Measurements from ENCODE around the gene DHCR7. TPM values are rescaled to one million over a fixed set of nuclear protein-coding genes. Genes with fewer than 3 reads are reported as not detected.

DHCR7 gene
- total RNA-seq, 1 donor from 2014 or later = 63.9 TPM

DNA sequence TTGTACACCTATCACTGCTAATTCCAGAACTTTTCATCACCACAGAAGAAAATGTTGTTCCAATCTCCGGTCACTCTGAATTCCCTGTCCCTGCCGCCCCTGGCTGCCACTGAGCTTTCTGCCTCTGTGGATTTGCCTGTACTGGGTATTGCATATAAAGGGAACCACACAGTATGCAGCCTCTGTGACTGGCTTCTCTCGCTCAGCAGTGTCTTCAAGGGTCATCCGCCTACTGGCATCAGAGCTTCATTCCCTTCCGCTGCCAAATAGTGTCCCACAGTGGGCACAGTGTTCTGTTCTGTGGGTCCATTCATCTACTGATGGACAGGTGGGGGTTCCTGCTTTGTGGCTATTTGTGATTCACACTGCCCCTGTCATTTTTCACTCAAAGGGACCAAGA, 5.3 kb downstream of the DHCR7 start:
- intact Hi-C loops (cut with micrococcal nuclease) = no loop called here

GRCh38 chr11:71442123-71442522, 6.1 kb downstream of the DHCR7 start:
- intact Hi-C loops (cut with micrococcal nuclease) = no loop called here

GRCh38 chr11:71441251-71441650, 6.9 kb downstream of the DHCR7 start:
- intact Hi-C loops (cut with micrococcal nuclease) = no loop called here

- intact Hi-C loops (cut with micrococcal nuclease) = no loop called here
Observed at GRCh38 chr11:71440021-71440755, 8.0 kb downstream of the DHCR7 start.

- intact Hi-C loops (cut with micrococcal nuclease) = no loop called here
Observed at GRCh38 chr11:71438650-71439049, 9.5 kb downstream of the DHCR7 start.

- intact Hi-C loops (cut with micrococcal nuclease) = no loop called here
Observed at GRCh38 chr11:71437879-71438278, 10.3 kb downstream of the DHCR7 start.

GRCh38 chr11:71437399-71437798, 10.8 kb downstream of the DHCR7 start:
- intact Hi-C loops (cut with micrococcal nuclease) = no loop called here

DNA sequence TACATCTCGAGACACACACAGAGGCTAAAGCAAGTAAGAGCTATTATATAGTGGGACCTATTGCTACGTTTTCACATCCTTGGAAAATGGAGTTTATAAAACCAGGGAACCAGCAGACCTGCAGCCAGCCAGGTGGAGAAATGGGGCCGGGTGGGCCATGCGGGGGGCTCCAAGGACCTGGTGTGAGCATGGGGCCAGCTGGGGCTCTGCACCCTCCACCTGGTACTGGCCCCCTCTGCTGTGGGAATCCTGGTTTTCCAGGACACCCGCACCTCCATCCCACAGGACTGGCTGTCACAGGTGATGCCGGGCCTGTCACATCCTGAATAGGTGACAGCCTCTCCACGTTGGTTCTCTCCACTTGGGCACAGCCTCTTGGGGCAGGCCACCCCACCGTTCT, 11.3 kb downstream of the DHCR7 start:
- intact Hi-C loops (cut with micrococcal nuclease) = no loop called here

GRCh38 chr11:71435278-71435951, 12.8 kb downstream of the DHCR7 start:
- intact Hi-C loops (cut with micrococcal nuclease) = no loop called here

DNA sequence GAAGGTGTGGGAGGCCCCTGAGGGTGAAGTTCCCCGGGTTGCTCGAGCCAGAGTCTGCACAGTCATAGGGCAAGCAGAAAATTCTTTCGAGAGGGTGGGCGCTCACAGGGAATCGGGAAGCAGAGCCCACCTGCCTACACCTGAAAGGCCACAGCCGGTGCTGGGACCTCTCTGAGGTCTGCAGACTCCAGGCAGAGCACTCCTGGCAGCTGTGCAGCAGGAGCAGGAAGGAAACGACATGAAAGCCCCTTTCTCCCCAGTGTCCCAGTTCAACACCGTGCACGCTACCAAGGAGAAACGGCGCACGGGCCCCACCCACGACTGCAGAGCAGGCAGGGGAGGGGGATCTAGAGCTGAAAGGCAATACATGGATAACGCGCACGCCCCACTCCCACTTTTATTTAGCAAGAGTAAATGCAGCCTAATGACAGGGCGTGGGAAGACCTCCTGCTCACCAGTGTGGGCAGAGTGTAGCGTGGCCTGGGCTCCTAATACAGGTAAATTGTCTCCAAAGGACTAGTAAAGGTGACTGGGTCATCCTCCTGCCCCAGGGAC, 13.5 kb downstream of the DHCR7 start:
- intact Hi-C loops (cut with micrococcal nuclease) = no loop called here

DNA sequence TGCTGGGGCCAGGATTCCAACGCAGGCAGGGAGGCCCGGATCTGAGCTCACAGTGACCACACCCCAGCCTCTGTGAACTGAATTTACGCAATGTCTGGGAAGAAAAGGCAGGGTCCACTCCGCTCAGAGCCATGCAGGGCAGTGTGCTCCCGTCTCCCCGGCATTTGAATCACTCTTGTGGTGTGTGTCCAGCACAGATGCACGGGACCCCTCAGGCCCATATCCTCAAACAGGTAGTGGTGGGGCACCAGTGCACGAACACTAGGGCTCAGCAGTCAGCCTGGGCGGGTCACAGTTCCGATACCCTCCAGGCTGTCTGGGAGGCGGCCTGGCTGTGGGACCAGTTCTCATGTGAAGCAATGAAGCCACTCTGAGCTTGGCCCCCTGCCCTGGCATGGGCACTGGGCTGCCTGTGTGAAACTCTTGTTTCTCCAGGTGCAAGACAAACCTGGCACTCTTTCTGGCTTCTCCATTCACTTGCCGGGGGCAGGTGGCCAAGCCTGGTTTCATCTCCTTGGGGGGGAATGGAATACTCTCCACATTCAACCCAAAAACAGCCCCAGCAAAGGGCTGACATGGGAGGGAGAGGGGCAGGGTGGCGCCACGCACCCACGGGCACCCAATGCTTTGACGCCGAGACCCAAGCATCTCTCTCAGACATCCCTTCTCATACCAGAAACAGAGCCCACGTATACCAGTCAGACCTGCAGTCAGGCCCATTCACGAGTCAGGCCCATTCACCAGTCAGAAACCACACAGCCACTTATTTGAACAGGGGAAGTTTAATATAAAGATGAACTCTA, 14.3 kb downstream of the DHCR7 start:
- intact Hi-C loops (cut with micrococcal nuclease) = no loop called here

DNA sequence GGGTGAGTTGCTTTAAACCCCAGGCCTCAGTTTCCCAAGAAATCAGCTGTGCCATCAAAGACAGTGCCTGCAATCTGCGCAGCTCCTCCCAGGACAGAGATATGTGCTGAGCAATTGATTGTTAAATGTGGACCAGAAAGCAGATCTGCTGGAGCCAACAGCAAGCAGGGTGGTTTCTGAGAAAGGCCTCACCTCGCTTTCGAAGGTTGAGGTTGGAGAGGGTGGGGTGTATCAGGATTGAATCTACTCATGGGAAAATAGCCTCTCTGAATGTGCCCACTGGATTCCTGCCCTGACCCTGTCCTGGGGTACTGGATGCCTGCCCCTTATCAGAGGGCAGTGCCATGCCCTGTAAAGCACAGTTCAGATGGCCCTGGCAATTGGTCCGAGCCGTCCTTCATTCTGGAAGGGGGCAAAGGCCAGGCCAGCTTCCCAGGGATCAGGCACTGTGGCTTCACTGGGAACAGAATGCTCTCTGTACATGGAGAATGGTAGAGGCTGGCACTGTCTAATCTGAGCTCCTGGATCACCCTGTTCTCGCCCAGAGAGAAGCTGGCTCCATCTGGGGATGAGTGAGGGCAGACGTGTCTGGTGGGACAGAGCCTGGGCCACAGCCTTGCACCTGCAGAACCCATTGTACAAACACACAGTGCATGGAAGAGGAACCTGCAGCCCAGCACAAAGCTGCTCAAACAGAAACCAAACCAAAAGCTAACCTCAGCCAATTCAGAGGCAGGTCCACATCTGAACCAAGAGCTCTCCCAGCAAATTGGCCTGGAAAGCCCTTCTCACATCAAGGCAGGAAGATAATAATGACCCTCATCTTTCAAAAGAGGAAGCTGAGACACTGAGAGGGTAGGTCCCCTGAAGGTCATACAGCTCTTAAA, 15.2 kb downstream of the DHCR7 start:
- intact Hi-C loops (cut with micrococcal nuclease) = no loop called here

DNA sequence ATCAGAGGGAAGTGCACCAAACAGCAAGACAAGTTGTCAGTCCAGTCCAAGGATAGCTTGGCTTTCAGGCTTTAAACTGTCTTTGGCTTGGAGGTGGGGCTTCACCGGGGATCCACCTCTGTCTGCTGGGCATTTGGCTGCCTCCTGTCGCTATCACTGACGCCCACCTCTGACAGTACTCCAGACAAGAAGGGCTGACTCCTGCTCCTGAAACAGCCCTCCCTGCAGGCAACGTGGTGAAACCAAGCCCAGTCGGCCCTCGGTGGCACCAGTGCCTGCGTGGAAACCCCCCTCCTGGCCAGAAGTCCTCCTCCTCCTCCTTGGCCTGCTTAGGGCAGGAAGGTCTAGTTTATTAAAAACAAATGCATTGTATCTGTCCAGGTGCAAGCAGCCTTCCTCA, 16.9 kb downstream of the DHCR7 start:
- intact Hi-C loops (cut with micrococcal nuclease) = no loop called here

DNA sequence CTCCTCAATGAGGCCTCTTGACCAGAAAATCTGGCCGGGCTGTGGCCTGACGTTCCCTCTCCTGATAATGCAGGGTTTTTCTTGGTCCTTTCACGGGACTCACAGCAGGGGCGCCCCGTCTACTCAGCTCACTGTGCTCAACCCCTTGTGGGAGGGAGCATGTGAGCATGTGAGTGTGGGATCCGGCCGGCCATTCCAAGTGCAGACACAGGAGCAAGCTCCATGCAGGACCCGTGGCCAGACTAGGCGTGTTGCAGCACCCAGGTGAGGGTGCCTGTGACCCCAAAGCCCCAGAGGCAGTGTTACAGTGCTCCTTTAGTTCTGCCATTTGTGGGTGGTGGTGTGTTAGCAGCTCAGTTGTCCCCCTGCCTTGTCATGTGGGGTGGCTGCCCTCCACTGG, 18.0 kb downstream of the DHCR7 start:
- intact Hi-C loops (cut with micrococcal nuclease) = no loop called here

- intact Hi-C loops (cut with micrococcal nuclease) = no loop called here
Observed at GRCh38 chr11:71429701-71430100, 18.5 kb downstream of the DHCR7 start.

GRCh38 chr11:71428861-71429435, 19.2 kb downstream of the DHCR7 start:
- intact Hi-C loops (cut with micrococcal nuclease) = no loop called here

- intact Hi-C loops (cut with micrococcal nuclease) = no loop called here
Observed at GRCh38 chr11:71426413-71426812, 21.8 kb downstream of the DHCR7 start.

DNA sequence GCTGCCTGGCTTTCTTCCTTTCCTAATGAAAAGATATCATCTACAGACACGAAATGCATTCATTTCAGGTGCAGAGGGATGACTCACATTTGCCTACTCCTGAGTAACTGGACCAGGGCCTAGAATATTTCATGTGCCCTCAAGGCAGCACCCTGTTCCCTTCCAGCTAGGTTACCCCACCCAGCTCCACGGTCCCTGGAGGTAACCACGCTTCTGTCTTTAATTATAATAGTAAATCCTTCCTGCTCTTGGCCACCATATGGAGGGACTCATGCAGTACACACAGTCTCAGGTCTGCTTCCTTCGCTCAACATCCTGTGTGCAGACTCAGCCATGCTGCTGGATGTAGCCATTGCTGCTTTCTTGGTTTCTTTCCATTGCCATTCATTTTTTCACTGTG, 22.3 kb downstream of the DHCR7 start:
- intact Hi-C loops (cut with micrococcal nuclease) = no loop called here

DNA sequence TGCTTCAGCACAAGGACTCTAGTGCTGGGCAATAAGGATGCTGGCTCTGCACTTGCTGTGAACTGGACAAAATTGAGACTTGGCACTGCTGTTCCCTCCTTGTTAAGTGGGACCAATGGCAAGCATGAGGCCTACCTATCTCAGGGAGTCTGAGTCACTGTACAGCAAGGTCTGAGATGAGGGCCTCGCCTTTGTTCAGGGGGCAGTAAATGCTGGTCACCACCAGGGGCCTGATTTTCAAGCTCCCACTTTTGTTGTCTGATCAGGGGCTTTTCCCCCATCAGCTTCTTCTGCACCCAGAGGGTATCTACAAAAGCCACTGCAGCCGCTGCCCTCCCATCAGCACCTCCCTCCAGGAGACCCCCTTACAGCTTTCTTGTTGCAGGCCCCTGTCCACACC, 22.8 kb downstream of the DHCR7 start:
- intact Hi-C loops (cut with micrococcal nuclease) = no loop called here

- intact Hi-C loops (cut with micrococcal nuclease) = no loop called here
Observed at GRCh38 chr11:71423181-71423790, 24.9 kb downstream of the DHCR7 start.

Data from T-helper 1 cell treated with Interleukin-12 subunit alpha and Interleukin-12 subunit beta and Interleukin-4 antibody, amounts not matched to agents 30 ng/mL and 1 ng/mL, for 36 hours (primary cell).